ENCODE measurements around the gene NUDT3.
"Not testable (repeated sequence)": the region's sequence is repeated elsewhere in the genome, so short reads cannot be mapped to it uniquely, and the experiment has no call there.

Gene NUDT3

DNA sequence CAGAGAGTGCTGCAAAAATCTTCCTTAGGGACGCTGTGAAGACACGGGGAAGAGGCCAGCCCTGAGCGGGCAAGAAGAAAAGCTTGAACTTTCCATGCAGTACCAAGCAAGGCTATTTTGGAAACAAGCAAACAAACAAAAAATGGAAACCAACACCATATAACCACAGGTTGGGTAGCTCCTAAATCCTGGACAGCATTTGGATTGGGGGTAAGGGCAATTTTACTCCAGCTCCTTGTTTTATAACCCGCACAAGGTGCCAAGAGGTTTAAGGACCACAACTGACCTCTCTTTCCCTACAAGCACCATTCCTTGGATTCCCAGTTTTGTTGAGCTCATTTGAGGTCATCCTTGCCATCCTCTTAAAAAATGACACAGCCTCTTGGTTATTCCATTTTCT lies 112.3 kb downstream of the NUDT3 start:
- no peak for DNase-seq

DNA sequence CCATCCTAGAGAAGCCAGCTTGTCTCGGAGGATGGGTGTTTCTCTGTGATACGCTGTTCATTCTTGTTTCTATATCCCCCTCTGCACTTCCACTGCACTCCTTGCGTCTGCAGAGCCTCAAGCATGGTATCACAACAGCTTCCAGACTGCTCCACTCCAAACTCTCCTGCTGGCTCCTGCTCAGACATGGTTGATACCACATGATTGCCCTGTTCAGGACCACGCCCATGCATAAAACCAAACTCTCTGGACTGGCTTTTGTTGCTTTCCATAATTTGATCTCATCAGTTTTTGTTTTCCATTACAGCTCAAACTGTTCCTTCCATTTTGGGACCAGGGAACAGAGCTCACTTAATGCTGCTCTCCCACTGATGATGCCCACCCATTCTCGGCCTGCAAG lies 113.6 kb downstream of the NUDT3 start:
- no peak for DNase-seq

DNA sequence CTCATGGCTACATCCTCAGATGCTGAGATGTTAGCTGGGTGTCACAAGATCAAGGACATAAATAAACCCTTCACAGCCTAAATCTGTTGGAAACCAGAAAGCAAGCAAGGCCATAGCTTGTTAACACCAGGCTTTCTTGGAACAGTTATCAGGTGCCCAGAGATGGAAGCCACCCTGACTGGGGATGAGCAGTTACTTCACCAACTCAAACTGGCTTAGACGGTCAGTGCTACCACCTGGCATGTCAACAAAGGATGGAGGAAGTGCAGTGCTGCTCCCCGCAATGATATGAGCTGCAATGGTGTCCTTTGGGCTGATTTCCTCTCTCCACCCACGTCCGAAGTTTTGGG lies 114.7 kb downstream of the NUDT3 start:
- no peak for DNase-seq

DNA sequence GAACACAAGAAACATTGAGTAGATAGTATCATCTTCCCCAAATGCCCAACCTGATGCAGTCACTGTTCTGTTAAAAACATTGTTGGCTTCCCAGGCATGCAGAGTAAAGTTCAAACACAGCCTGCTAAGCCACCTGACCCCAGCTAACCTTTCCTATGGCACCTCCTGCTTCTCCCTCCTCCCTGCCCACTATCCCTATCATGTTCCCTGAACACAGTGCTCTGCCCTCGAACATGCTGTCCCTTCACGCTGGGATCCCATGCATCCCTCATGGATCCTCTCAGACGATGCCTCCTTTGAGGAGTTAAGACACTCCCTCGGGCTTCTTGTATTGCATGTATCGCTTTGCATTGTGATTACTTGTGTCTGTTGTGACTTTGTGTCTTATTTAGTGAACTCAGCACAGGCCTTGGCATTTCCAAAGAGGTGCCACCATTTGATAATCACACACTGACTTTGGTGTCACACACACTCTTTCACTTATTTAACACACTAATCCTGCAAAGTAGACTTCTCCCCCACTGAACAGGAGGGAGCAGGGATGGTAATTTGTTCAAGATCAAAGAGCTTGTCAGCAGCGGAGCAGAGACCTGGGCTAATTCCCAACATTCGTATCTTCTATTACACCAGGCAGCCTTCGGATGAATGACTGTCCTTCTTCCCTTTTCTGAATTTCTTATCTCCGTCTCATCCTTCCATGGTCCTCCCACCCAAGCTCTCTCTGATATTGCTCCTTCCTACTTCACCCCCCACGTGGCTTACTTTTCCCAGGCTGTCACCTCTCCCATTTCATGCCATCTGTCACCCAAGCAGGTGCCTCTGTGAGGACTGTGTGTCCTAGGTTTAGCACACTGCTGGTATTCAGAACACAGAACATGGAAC lies 115.3 kb downstream of the NUDT3 start:
- no peak for DNase-seq

DNA sequence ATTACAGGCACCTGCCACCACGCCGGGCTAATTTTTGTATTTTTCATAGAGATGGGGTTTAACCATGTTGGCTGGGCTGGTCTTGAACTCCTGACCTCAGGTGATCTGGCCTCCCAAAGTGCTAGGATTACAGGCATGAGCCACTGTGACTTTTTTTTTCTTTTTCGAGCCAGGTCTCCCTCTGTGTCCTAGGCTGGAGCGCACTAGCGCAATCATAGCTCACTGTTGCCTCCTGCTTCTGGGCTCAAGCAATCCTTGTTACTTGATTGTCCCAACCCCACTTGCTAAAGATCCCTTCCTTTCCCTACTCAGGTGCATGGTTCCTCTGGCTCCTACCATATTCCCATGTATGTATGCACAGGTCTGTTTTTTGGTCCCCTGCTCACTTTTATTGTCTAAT lies 116.3 kb downstream of the NUDT3 start:
- no peak for DNase-seq

DNA sequence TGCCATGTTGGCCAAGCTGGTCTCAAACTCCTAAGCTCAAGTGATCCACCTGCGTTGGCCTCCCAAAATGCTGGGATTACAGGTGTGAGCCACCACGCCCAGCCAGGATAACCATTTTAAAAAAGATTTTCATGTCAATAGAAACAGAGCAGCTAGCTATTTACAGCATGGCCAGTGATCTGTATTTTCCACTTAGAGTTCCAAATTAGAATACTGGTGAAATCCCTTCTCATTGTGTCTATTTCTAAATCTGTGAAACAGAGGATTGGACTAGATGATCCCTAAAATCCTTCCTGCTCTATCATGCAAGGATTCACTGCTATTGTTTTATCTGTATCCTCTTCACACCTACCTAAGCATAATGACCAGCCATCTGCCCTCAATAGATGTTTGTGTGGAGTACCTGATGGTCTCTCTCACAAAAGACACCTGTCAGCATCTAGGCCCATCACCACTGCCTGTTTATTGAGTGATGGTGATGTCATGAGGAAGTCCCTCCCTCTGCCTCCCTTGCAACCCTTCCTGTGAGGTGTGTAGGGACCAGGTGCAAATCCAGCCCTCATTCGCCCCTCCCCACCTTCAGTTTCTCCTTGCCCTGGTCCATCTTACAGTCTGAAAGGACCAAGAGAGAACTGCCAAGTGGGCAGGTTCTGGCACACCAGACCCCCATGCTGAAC lies 117.2 kb downstream of the NUDT3 start:
- DNase-seq: no peak

DNA sequence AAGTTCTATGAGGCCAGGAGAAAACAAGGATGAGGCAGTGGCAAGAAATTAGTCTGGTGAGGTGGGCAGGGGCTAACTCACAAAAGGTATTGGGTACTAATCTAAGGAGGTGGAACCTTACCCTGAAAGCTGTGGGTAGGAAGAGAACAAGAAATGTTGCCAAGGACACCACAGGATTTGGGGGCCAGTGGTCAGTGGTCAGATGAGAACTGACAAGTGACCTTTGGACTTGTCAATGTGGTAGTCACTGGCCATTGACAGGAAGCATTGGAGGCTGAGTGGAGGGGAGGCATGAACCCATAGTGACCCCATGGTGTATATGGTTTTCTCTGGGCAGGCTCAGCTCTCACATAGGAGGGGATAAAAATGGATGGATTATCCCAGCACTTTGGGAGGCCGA lies 118.3 kb downstream of the NUDT3 start:
- no peak for DNase-seq

DNA sequence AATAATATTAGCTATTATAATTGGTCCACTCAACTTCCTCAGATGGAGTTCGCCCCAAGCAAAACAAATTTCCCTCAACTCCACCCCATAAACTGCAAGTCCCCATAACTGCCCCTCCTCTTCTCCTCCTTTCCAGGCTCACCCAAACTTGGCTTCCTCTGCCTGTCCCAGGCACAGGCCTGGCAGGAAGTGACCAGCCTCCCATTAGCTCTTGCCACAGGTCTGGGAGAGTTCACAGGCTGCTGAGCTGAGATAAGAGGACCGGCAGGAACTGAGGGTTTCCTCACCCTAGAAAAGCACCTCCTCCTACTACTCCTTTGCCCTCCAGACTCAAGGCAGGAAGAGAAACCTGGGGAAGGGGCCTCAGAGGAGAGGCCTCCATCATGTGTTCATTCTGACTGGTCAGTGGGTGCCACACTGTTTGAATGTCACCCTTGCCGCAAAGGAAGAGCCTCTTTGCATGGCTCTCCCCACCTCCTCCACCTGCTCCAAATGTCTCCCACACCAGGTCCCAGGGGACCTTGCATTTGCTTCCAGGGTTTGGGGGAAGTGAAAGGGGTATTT lies 119.1 kb downstream of the NUDT3 start:
- no peak for DNase-seq

DNA sequence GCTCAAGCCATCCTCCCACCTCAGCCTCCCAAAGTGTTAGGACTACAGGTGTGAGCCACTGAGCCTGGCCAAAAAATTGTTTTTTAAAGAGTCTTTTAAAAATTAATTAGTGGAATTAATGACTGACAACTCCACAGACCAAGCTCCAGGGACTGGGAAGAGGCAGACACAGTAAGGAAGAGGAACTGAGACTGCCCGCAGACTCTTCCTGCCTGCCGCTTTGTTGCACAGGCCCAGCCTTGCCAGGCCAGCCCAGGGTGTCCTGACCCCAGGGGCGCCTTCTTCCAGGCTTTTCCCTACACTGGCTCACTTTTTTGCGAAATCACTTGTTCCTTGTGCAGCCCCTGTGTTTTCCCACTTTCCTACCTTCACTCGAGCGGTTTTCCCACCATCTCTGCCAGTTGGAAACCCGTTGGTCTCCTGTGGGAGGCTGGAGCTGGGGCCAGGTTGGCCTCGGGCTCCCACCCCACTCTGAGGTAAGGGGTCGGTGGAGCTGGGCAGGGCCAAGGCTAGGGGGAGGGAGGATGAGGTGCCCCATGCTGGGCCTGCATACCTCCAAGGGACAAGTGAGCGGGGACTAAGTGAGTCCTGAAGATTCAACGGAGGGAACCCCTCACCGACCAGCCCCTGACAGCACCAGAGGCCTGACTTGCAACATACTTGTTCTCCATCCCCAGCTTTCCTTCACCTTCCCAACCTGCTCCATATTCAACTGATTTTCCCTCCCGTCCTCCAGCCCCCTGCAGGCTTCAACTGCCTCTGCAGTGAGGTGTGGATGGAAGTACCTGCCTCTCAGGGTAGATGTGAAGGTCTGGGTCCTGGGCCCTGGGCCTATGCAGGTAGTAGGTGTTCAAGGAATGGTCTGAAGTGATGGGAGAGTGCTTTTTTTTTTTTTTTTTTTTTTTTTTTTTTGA lies 120.2 kb downstream of the NUDT3 start:
- no peak for DNase-seq

DNA sequence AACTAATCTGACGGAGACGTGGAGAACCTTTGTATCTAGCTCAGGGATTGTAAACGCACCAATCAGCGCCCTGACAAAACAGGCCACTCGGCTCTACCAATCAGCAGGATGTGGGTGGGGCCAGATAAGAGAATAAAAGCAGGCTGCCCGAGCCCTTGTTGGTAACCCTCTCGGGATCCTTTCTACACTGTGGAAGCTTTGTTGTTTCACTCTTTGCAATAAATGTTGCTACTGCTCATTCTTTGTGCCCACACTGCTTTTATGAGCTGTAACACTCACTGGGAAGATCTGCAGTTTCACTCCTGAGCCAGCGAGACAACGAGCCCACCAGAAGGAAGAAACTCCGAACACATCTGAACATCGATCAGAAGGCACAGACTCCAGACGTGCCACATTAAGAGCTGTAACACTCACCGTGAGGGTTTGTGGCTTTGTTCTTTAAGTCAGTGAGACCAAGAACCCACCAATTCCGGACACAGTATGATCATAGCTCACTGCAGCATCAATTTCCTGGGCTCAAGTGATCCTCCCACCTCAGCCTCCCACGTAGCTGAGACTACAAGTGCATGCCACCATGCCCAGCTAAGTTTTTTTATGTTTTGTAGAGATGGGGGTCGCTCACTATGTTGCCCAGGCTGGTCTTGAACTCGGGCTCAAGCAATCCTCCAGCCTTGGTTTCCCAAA lies 122.7 kb downstream of the NUDT3 start:
- not testable (repeated sequence) for DNase-seq

DNA sequence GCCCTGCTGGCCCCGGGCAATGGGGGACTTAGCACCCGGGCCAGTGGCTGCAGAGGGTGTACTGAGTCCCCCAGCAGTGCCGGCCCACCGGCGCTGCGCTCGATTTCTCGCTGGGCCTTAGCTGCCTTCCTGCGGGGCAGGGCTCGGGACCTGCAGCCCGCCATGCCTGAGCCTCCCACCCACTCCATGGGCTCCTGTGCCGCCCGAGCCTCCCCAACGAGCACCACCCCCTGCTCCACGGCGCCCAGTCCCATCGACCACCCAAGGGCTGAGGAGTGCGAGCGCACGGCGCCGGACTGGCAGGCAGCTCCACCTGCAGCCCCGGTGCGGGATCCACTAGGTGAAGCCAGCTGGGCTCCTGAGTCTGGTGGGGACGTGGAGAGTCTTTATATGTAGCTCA lies 123.3 kb downstream of the NUDT3 start:
- not testable (repeated sequence) for DNase-seq

DNA sequence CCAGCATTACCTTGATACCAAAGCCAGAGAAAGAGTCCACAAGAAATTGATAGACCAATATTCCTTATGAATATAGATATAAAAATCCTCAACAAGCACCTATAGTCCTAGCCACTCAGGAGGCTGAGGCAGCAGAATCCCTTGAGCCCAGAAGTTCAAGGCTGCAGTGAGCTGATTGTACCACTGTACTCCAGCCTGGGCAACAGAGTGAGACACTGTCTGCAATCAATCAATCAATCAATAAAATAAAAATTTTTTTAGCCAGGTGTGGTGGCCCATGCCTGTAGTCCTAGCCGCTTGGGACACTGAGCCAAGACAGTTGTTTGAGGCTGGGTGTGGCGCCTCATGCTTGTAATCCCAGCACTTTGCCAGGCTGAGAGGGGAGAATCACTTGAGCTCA lies 124.7 kb downstream of the NUDT3 start:
- no peak for DNase-seq

DNA sequence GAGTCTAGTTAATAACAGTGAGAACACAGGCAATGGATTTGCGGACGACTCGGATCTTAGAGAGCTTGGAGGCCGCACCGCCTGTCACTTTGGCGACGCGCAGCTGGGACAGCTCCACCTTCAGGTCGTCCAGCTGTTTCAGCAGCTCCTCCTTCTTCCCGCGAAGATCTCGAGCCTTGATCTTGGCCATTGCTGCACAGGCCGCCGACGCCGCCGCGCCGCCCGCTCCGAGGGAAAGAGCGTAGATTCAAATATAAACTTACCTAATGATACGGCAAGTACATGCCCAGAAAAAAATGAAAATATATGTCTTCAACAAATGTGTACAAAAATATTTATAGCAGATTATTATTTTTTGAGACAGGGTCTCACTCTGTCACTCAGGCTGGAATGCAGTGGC lies 129.0 kb downstream of the NUDT3 start:
- not testable (repeated sequence) for DNase-seq

DNA sequence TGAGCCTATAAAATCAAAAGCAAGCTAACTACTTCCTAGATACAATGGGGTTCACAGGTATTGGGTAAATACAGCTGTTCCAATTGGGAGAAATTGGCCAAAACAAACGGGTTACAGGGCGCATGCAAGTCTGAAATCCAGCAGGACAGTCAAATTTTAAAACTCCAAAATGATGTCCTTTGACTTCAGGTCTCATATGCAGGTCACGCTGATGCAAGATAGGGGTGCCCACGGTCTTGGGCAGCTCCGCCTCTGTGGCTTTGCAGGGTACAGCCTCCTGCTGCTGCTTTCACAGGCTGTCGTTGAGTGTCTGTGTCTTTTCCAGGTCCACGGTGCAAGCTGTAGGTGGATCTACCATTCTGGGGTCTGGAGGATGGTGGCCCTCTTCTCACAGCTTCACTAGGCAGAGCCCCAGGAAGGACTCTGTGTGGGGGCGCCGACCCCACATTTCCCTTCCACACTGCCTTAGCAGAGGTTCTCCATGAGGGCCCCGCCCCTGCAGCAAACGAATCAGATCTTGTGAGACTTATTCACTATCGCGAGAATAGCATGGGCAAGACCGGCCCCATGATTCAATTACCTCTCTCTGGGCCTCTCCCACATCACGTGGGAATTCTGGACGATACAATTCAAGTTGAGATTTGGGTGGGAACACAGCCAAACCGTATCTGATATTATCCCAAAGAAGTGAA lies 131.7 kb downstream of the NUDT3 start:
- no peak for DNase-seq

DNA sequence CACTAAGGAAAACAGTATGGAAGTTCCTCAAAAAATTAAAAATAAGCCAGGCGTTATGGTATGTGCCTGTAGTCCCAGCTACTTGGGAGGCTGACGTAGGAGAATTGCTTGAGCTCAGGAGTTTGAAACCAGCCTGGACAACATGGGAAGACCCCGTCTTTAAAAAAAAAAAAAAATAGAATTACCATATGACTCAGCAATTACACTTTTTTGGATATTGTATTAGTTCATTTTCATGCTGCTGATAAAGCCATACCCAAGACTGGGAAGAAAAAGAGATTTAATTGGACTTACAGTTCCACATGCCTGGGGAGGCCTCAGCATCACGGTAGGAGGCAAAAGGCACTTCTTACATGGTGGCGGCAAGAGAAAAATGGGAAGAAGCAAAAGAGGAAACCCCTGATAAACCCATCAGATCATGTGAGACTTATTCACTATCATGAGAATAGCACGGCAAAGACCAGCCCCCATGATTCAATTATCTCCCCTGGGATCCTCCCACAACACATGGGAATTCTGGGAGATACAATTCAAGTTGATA lies 132.9 kb downstream of the NUDT3 start:
- DNase-seq: no peak

DNA sequence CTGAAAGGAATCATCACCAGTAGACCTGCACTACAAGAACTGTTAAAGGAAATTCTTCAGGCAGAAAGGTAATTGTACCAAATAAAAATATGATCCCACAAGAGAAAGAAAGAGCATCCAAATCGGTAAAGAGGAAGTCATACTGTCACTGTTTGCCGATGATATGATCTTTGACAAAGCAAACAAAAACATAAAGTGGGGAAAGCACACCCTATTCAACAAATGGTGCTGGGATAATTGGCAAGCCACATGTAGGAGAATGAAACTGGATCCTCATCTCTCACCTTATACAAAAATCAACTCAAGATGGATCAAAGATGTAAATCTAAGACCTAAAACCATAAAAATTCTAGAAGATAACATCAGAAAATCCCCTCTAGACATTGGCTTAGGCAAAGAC lies 140.1 kb downstream of the NUDT3 start:
- DNase-seq: not testable (repeated sequence)

DNA sequence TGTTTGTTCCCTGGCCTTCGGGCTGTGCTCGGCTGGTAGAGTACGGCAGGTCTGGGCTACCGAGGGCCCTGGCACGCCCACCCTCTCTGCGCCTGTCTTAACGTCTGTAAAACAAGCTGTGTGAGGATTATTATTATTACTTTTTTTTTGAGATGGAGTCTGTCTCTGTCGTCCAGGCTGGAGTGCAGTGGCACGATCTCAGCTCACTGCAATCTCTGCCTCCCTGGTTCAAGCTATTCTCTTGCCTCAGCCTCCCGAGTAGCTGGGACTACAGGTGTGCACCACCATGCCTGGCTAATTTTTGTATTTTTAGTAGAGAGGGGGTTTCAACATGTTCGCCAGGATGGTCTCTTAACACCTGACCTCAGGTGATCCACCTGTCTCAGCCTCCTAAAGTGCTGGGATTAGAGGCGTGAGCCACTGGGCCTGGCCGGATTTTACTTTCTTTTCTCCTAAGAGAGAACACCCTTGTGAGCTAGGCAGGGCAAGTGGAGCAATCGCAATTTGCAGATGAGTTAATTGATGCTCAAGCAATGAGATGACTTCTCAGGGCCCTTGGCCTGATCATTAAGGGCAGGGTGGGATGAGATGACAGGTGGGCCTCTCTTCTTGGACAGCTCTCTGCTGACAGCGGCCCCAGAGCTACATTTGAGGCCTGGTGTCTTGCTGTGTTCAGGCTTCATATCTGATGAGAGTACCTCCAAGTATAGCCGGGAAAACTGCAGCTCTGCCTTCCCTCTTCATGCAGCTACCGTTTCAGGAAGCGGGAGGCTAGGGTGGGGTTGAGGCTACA lies 142.8 kb downstream of the NUDT3 start:
- DNase-seq: no peak

DNA sequence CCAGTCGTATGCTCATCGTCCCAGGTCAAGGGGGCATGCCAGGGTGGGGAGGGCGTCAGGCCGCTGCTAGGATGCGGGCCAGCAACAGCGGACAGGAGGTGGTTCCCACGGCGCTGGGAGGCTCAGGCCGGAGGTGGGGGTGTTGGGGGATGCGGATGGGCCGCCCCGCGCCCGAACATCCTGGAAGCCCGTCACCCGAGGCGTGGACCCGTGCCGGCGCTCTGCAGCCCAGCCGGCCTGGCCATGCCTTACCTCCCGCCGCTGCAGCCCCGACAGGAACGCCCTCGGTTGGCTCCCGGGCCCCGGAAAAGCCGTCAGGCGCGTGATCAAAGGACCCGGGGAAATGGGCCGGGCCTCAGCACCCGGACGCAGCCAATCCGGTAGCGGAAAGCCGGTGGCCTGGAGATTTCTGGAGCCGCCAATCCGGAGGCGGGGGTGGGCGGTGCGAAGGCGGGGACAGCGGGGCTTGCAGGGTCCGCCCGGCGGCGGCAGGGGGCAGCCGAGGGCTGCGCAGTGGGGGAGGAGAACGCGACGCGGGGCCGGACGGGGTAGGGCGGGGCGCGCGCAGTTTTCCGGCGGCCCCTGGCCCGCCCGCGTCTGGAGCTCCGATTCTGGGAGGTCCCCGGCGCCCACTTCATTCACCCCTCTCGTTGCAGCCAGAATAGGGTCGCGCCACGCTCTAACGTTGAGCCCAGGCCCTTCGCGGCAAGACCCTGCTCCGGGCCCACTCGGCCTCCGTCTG lies 143.6 kb downstream of the NUDT3 start, which contains the start of gene SMIM29:
TSS of gene SMIM29 (minus strand) at position 280 of the 742 bp plus-strand sequence. CDS start 1,215 bp downstream, outside the sequence.
- DNase-seq: peak; percentile 98 to 99

DNA sequence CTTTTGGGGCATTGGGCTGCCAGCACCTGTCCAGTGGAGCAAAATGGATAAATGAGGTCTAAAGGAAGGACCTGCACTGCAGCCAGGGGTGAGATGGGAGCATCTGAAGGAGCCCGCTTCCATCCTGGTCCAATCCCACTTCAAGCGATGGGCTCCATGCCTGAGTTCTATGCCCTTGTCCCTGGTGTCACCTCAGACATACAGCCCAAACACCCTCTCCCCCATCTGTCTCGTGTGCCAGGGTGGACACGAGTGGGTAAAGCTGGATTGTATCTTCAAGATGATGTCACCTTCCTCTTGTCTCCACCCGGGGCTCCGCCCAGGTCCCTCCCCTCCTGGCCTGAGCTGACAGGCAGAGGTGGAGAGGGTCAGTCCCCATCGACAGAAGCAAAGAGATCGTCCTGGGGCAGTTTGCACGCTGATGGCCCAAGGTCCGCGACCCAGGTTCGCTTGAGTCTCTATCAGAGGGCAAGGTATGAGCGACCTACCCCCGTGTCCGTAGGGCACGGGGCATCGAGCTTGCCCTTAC lies 144.2 kb downstream of the NUDT3 start:
- DNase-seq: peak in 1 of 2 donors; percentile 35
